ENCODE data around the gene CSRNP2. TPM values are rescaled to one million over a fixed set of nuclear protein-coding genes. Genes with fewer than 3 reads are reported as not detected.

The CSRNP2 gene
- total RNA-seq, 4 donors from 2014 or later, result 22.6 to 36.2 (median 31.1) TPM

GRCh38 chr12:51087818-51088217, 4.4 kb upstream of the CSRNP2 start:
- DNase-seq (ENCODE audit: low spot score in 2 of 2), result no peak
- Histone ChIP-seq H3K4me1 (peaks cover 0 to 6% (median 0%) of the 10 kb centered on the region in 4 donors), H3K9me3 (no peaks in the 10 kb centered on the region)

GRCh38 chr12:51086933-51087332, 3.5 kb upstream of the CSRNP2 start:
- TF ChIP-seq POLR2A (IDR thresholded peaks at IDR 0.05) (no peak), EP300 (IDR thresholded peaks at IDR 0.05) (no peak), CTCF (IDR thresholded peaks at IDR 0.05) (no peak)
- no peak for DNase-seq (ENCODE audit: low spot score in 2 of 2)
- Histone ChIP-seq H3K4me3 (no peak overlapping the region), H3K36me3 (peaks cover 0 to 30% (median 0%) of the 10 kb centered on the region in 3 donors), H3K27ac (no peak overlapping the region), H3K9me3 (no peaks in the 10 kb centered on the region), H3K27me3 (no peaks in the 10 kb centered on the region), H3K4me1 (peaks cover 0 to 13% (median 5%) of the 10 kb centered on the region in 4 donors)
- 68 to 75% methylated on average over 10 of the region's 10 CpGs for WGBS, 2 donors

More at GRCh38 chr12:51087818-51088217, 4.4 kb upstream of the CSRNP2 start:
- TF ChIP-seq CTCF (IDR thresholded peaks at IDR 0.05) (no peak), EP300 (IDR thresholded peaks at IDR 0.05) (no peak), POLR2A (IDR thresholded peaks at IDR 0.05) (no peak)
- 95 to 96% methylated on average over 3 of the region's 3 CpGs for WGBS, 2 donors
- H3K27me3 ChIP-seq, result no peaks in the 10 kb centered on the region
- H3K36me3 ChIP-seq, result peaks cover 0 to 38% (median 0%) of the 10 kb centered on the region in 3 donors
- no peak overlapping the region for H3K27ac ChIP-seq
- no peak overlapping the region for H3K4me3 ChIP-seq

GRCh38 chr12:51085757-51086156, 2.4 kb upstream of the CSRNP2 start:
- no peaks in the 10 kb centered on the region for H3K27me3 ChIP-seq
- no peak overlapping the region for H3K4me3 ChIP-seq
- TF ChIP-seq POLR2A (IDR thresholded peaks at IDR 0.05) (no peak), CTCF (IDR thresholded peaks at IDR 0.05) (no peak), EP300 (IDR thresholded peaks at IDR 0.05) (no peak)
- no peak overlapping the region for H3K27ac ChIP-seq
- H3K36me3 ChIP-seq, result peaks cover 0 to 20% (median 0%) of the 10 kb centered on the region in 3 donors
- peaks cover 0 to 24% (median 11%) of the 10 kb centered on the region in 4 donors for H3K4me1 ChIP-seq
- no peak for DNase-seq (ENCODE audit: low spot score in 2 of 2)
- WGBS, 2 donors, result 82% methylated on average over 3 of the region's 3 CpGs
- H3K9me3 ChIP-seq, result no peaks in the 10 kb centered on the region

- TF ChIP-seq EP300 (IDR thresholded peaks at IDR 0.05), result no peak
- no peak for TF ChIP-seq CTCF (IDR thresholded peaks at IDR 0.05)
- TF ChIP-seq POLR2A (IDR thresholded peaks at IDR 0.05), result no peak
- DNase-seq (ENCODE audit: low spot score in 2 of 2), result peak in 1 of 2 donors; percentile 25
- no peaks in the 10 kb centered on the region for H3K36me3 ChIP-seq
- H3K27me3 ChIP-seq, result no peaks in the 10 kb centered on the region
- WGBS, 2 donors, result 1% methylated on average over 18 of the region's 18 CpGs
- H3K27ac ChIP-seq, result peak overlapping the region; percentile 74 to 96 (median 92)
- peaks cover 0 to 38% (median 11%) of the 10 kb centered on the region in 4 donors for H3K4me1 ChIP-seq
- peak overlapping the region; percentile 78 to 95 (median 86) for H3K4me3 ChIP-seq
- no peaks in the 10 kb centered on the region for H3K9me3 ChIP-seq
Observed at GRCh38 chr12:51082561-51083125, 753 bp downstream of the CSRNP2 start.

- H3K4me3 ChIP-seq, result no peak overlapping the region
- DNase-seq (ENCODE audit: low spot score in 2 of 2), result no peak
- H3K27me3 ChIP-seq, result no peaks in the 10 kb centered on the region
- TF ChIP-seq CTCF (IDR thresholded peaks at IDR 0.05), result no peak
- TF ChIP-seq POLR2A (IDR thresholded peaks at IDR 0.05), result no peak
- no peak for TF ChIP-seq EP300 (IDR thresholded peaks at IDR 0.05)
- H3K9me3 ChIP-seq, result no peaks in the 10 kb centered on the region
- 54 to 59% methylated on average over 1 of the region's 1 CpG for whole genome bisulfite sequencing, 2 donors
- no peaks in the 10 kb centered on the region for H3K36me3 ChIP-seq
- peaks cover 0 to 49% (median 12%) of the 10 kb centered on the region in 4 donors for H3K4me1 ChIP-seq
- H3K27ac ChIP-seq, result no peak overlapping the region
Observed at GRCh38 chr12:51081421-51081820, 2.0 kb downstream of the CSRNP2 start.

Data from tibial nerve (tissue), 4 donors.